ENCODE data around the gene REL.

DNA sequence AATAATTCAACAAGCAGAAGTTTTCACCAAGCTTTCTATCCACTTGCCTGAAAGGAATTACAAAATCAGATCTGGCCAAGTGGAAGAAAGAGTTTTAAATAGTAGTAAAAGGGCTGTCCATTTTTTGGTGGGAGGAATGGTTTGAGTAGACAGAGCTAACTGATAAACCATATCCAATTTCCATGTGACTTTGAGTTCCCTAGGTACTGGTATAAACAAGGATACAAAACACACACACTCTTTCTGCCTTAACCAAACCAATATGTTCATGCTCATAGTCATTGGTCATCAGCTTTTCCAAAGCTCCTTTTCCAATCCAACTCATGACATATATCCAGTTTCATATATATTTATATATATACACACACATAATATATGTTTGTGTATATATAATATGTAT lies 49.5 kb upstream of the REL start:
- TF ChIP-seq, protein P1, sequence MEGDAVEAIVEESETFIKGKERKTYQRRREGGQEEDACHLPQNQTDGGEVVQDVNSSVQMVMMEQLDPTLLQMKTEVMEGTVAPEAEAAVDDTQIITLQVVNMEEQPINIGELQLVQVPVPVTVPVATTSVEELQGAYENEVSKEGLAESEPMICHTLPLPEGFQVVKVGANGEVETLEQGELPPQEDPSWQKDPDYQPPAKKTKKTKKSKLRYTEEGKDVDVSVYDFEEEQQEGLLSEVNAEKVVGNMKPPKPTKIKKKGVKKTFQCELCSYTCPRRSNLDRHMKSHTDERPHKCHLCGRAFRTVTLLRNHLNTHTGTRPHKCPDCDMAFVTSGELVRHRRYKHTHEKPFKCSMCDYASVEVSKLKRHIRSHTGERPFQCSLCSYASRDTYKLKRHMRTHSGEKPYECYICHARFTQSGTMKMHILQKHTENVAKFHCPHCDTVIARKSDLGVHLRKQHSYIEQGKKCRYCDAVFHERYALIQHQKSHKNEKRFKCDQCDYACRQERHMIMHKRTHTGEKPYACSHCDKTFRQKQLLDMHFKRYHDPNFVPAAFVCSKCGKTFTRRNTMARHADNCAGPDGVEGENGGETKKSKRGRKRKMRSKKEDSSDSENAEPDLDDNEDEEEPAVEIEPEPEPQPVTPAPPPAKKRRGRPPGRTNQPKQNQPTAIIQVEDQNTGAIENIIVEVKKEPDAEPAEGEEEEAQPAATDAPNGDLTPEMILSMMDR (IDR thresholded peaks at IDR 0.05): no peak
- no peak for TF ChIP-seq POLR2A (IDR thresholded peaks at IDR 0.05)
